ENCODE data around the gene FAM78B. TPM values are rescaled to one million over a fixed set of nuclear protein-coding genes. Genes with fewer than 3 reads are reported as not detected.

FAM78B gene
- total and polyA plus RNA-seq, 10 of the 15 experiments (the other 5 are each of a cell fraction or from before 2014, with no cell fraction given): 0.10 to 4.9 (median 1.6) TPM

DNA sequence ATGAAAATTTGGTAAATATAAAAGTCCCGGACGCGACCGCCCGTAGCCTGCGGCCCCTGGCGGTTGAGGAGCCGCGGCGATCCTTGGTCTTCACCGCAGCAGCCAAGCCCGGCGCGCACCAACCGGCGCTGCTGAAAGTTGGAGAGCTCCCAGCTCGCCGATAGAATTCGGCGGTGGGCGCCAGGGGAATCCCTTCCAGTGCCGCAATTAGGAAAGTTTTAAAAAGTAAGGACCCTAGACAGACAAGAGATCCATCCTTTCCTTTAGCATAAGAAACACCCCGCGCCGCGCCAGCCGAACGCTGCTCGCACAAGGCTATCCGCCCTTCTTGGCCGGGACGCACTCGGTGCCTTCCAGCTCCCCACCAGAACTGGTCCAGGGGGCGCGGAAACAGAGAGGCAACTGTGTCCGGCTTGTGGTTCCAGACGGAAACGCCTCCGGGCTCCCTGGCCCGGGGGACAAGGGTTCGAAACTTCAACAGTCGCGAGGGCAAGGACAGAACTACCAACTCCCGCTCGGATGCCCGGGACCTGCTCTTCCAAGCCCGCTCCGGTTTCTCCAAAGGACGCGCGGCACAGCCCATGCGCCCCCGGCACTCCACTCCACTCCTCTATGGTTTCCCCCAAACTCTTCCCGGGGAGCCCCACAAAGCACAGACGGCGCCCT is 1.7 kb downstream of the FAM78B start (continued):
- TF ChIP-seq REST (IDR thresholded peaks at IDR 0.05; ENCODE audit: low read depth, low read length) (peak; percentile 68), RUNX3 (IDR thresholded peaks at IDR 0.05; ENCODE audit: low read length) (peak; percentile 54), MTA2 (IDR thresholded peaks at IDR 0.05; ENCODE audit: low read depth) (peak; percentile 30; the same call in 1 of the 2 replicates), WRNIP1 (IDR thresholded peaks at IDR 0.05; ENCODE audit: borderline replicate concordance, low read depth, low read length) (no peak)

- no peaks in the 10 kb centered on the region for H3K79me2 ChIP-seq (ENCODE audit: control insufficient read depth, insufficient read depth, low read length)
- H3K9me3 ChIP-seq (replicated peaks; ENCODE audit: control insufficient read depth, insufficient read depth, low read length): no peaks in the 10 kb centered on the region
- H3K4me1 ChIP-seq (ENCODE audit: control insufficient read depth, insufficient read depth, low read length): peaks cover 19% of the 10 kb centered on the region
- TF ChIP-seq ZSCAN29 (IDR thresholded peaks at IDR 0.05) (no peak), RFX5 (IDR thresholded peaks at IDR 0.05; ENCODE audit: low read depth, low read length) (no peak), ZNF274 (IDR thresholded peaks at IDR 0.05; ENCODE audit: insufficient read depth, insufficient read length) (no peak), ATF7 (IDR thresholded peaks at IDR 0.05; ENCODE audit: low read depth) (no peak), ZNF24 (IDR thresholded peaks at IDR 0.05) (no peak), SUZ12 (IDR thresholded peaks at IDR 0.05; ENCODE audit: unreplicated experiment) (no peak), BHLHE40 (IDR thresholded peaks at IDR 0.05; ENCODE audit: borderline replicate concordance in 1 of 2, low read depth in 2 of 2, low read length in 1 of 2) (no peak), ESRRA (IDR thresholded peaks at IDR 0.05; ENCODE audit: low read length) (no peak), FOXM1 (IDR thresholded peaks at IDR 0.05; ENCODE audit: low read depth, low read length) (no peak), JUNB (IDR thresholded peaks at IDR 0.05) (no peak), JUND (IDR thresholded peaks at IDR 0.05; ENCODE audit: low read depth, low read length) (no peak), ZZZ3 (IDR thresholded peaks at IDR 0.05; ENCODE audit: control insufficient read depth, insufficient read length, low read depth) (no peak), MAX (IDR thresholded peaks at IDR 0.05; ENCODE audit: low read depth, low read length) (no peak)
- TF ChIP-seq, protein P1, sequence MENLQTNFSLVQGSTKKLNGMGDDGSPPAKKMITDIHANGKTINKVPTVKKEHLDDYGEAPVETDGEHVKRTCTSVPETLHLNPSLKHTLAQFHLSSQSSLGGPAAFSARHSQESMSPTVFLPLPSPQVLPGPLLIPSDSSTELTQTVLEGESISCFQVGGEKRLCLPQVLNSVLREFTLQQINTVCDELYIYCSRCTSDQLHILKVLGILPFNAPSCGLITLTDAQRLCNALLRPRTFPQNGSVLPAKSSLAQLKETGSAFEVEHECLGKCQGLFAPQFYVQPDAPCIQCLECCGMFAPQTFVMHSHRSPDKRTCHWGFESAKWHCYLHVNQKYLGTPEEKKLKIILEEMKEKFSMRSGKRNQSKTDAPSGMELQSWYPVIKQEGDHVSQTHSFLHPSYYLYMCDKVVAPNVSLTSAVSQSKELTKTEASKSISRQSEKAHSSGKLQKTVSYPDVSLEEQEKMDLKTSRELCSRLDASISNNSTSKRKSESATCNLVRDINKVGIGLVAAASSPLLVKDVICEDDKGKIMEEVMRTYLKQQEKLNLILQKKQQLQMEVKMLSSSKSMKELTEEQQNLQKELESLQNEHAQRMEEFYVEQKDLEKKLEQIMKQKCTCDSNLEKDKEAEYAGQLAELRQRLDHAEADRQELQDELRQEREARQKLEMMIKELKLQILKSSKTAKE (IDR thresholded peaks at IDR 0.05; ENCODE audit: low read depth, poor library complexity, severe bottlenecking): no peak
- ChIA-PET CTCF (interaction anchor here (0.7 to 2.5 kb wide), 17 partner anchors 9 to 564 kb away, joined by 3 to 6 read pairs (median 3); no protein-coding TSS in a partner anchor), POLR2A (no interaction called here), RAD21 (ENCODE audit: unreplicated experiment) (interaction anchor here (0.8 to 1.6 kb wide), 9 partner anchors 10 to 314 kb away, joined by 3 to 8 read pairs (median 3); no protein-coding TSS in a partner anchor), SMC1A (ENCODE audit: uncharacterized antibody, unreplicated experiment) (interaction anchor here (0.8 to 1.8 kb wide), 9 partner anchors 18 to 268 kb away, joined by 3 to 5 read pairs (median 4); no protein-coding TSS in a partner anchor)
- in situ Hi-C loops (cut with MboI) (no loop called here), intact Hi-C loops (cut with micrococcal nuclease; ENCODE audit: unreplicated experiment) (loop anchor here (2.0 to 10.0 kb wide), 4 partner anchors 240 to 570 kb away; no protein-coding TSS in a partner anchor)
- no peak overlapping the region for H2AFZ ChIP-seq (ENCODE audit: control insufficient read depth, low read depth, low read length)
- no peaks in the 10 kb centered on the region; a peak in 1 of 4 replicates for H3K27me3 ChIP-seq (replicated peaks in 1 of 2; ENCODE audit: control insufficient read depth in 2 of 2, insufficient read depth in 2 of 2, low read length in 1 of 2)
- H3K9ac ChIP-seq (ENCODE audit: control insufficient read depth, insufficient read depth, low read length): no peak overlapping the region
- ATAC-seq (no peak), FAIRE-seq (no peak), DNase-seq (ENCODE audit: low read depth, low spot score) (no peak)
- H3K4me2 ChIP-seq (ENCODE audit: control insufficient read depth, insufficient read depth): no peak overlapping the region
- BruUV-seq (replicated peaks): no TSS peak
- no peaks in the 10 kb centered on the region for H4K20me1 ChIP-seq (ENCODE audit: control insufficient read depth, insufficient read depth)
- WGBS (ENCODE audit: insufficient coverage, insufficient replicate concordance, low lambda C conversion rate, missing lambda C conversion rate): 17% methylated on average over 5 of the region's 5 CpGs
- H3K27ac ChIP-seq (ENCODE audit: control insufficient read depth, insufficient read depth): no peak overlapping the region
- no peak overlapping the region; the same call in 1 of the 2 replicates for H3K4me3 ChIP-seq
- H3K36me3 ChIP-seq (ENCODE audit: control insufficient read depth in 2 of 2, insufficient read depth in 2 of 2, low read length in 1 of 2): no peaks in the 10 kb centered on the region
These were observed 2.2 kb downstream of the FAM78B start for GRCh38 chr1:166164646-166164994.

Data from GM12878 (cell line).